ENCODE measurements around the gene TANC1. TPM values are rescaled to one million over a fixed set of nuclear protein-coding genes. Genes with fewer than 3 reads are reported as not detected.

TANC1 gene
- total RNA-seq, 1 donor from 2014 or later, result 45.0 TPM

GRCh38 chr2:159015823-159016222 lies 47.4 kb downstream of the TANC1 start:
- Mint-ChIP-seq H3K4me3 (ENCODE audit: unreplicated experiment) (no peak overlapping the region), H3K9me3 (ENCODE audit: unreplicated experiment) (peaks cover 11% of the 10 kb centered on the region), H3K27me3 (ENCODE audit: low read depth, unreplicated experiment) (no peaks in the 10 kb centered on the region), H3K27ac (ENCODE audit: unreplicated experiment) (no peak overlapping the region), H3K4me1 (ENCODE audit: low read depth, unreplicated experiment) (peaks cover 19% of the 10 kb centered on the region), H3K36me3 (ENCODE audit: low read depth, unreplicated experiment) (peaks cover 32% of the 10 kb centered on the region)
- Histone ChIP-seq H3K9ac (ENCODE audit: low read length) (no peak overlapping the region), H3K36me3 (ENCODE audit: insufficient read depth, low read length) (no peaks in the 10 kb centered on the region), H3K4me3 (ENCODE audit: insufficient read depth, low read depth, low read length) (no peak overlapping the region), H4K20me1 (ENCODE audit: insufficient read depth, low read length) (peaks cover 47% of the 10 kb centered on the region), H3K4me1 (ENCODE audit: insufficient read depth, low read length) (peaks cover 2% of the 10 kb centered on the region), H3K4me2 (ENCODE audit: low read length) (no peak overlapping the region), H3K27me3 (ENCODE audit: insufficient read depth, low read length) (no peaks in the 10 kb centered on the region), H3K27ac (ENCODE audit: low read depth, low read length) (no peak overlapping the region), H3K9me3 (ENCODE audit: insufficient read depth, low read depth, low read length) (peaks cover 5% of the 10 kb centered on the region), H3K79me2 (ENCODE audit: insufficient read depth, low read length) (peaks cover 78% of the 10 kb centered on the region), H2AFZ (ENCODE audit: low read depth, low read length) (no peak overlapping the region)
- TF ChIP-seq CTCF (IDR thresholded peaks at IDR 0.05; ENCODE audit: insufficient read depth, low read depth, low read length) (no peak), EZH2 (IDR thresholded peaks at IDR 0.05; ENCODE audit: insufficient read depth, low read length) (no peak)
- FAIRE-seq, result no peak
- DNase-seq (ENCODE audit: low read depth), result no peak

- Histone ChIP-seq H3K4me3 (ENCODE audit: insufficient read depth, low read depth, low read length) (no peak overlapping the region), H3K27ac (ENCODE audit: low read depth, low read length) (no peak overlapping the region), H3K27me3 (ENCODE audit: insufficient read depth, low read length) (no peaks in the 10 kb centered on the region), H4K20me1 (ENCODE audit: insufficient read depth, low read length) (peaks cover 49% of the 10 kb centered on the region), H3K9ac (ENCODE audit: low read length) (no peak overlapping the region), H3K4me2 (ENCODE audit: low read length) (no peak overlapping the region), H3K9me3 (ENCODE audit: insufficient read depth, low read depth, low read length) (peaks cover 5% of the 10 kb centered on the region), H3K36me3 (ENCODE audit: insufficient read depth, low read length) (no peaks in the 10 kb centered on the region), H3K79me2 (ENCODE audit: insufficient read depth, low read length) (peaks cover 79% of the 10 kb centered on the region), H3K4me1 (ENCODE audit: insufficient read depth, low read length) (no peaks in the 10 kb centered on the region), H2AFZ (ENCODE audit: low read depth, low read length) (no peak overlapping the region)
- TF ChIP-seq EZH2 (IDR thresholded peaks at IDR 0.05; ENCODE audit: insufficient read depth, low read length) (no peak), CTCF (IDR thresholded peaks at IDR 0.05; ENCODE audit: insufficient read depth, low read depth, low read length) (no peak)
- no peak overlapping the region for H3K27ac Mint-ChIP-seq (ENCODE audit: unreplicated experiment)
- peaks cover 29% of the 10 kb centered on the region for H3K36me3 Mint-ChIP-seq (ENCODE audit: low read depth, unreplicated experiment)
- peaks cover 11% of the 10 kb centered on the region for H3K9me3 Mint-ChIP-seq (ENCODE audit: unreplicated experiment)
- H3K27me3 Mint-ChIP-seq (ENCODE audit: low read depth, unreplicated experiment), result no peaks in the 10 kb centered on the region
- no peak overlapping the region for H3K4me3 Mint-ChIP-seq (ENCODE audit: unreplicated experiment)
- peaks cover 8% of the 10 kb centered on the region for H3K4me1 Mint-ChIP-seq (ENCODE audit: low read depth, unreplicated experiment)
- DNase-seq (ENCODE audit: low read depth) (no peak), FAIRE-seq (no peak)
Observed at GRCh38 chr2:159017837-159018236, 49.4 kb downstream of the TANC1 start.

GRCh38 chr2:159019021-159019420 lies 50.6 kb downstream of the TANC1 start:
- Histone ChIP-seq H3K27ac (ENCODE audit: low read depth, low read length) (no peak overlapping the region), H3K79me2 (ENCODE audit: insufficient read depth, low read length) (peaks cover 71% of the 10 kb centered on the region), H3K4me1 (ENCODE audit: insufficient read depth, low read length) (no peaks in the 10 kb centered on the region), H3K27me3 (ENCODE audit: insufficient read depth, low read length) (no peaks in the 10 kb centered on the region), H3K4me2 (ENCODE audit: low read length) (no peak overlapping the region), H3K4me3 (ENCODE audit: insufficient read depth, low read depth, low read length) (no peak overlapping the region), H2AFZ (ENCODE audit: low read depth, low read length) (no peak overlapping the region), H3K9me3 (ENCODE audit: insufficient read depth, low read depth, low read length) (peaks cover 5% of the 10 kb centered on the region), H3K9ac (ENCODE audit: low read length) (no peak overlapping the region), H3K36me3 (ENCODE audit: insufficient read depth, low read length) (no peaks in the 10 kb centered on the region), H4K20me1 (ENCODE audit: insufficient read depth, low read length) (peaks cover 46% of the 10 kb centered on the region)
- no peak overlapping the region for H3K27ac Mint-ChIP-seq (ENCODE audit: unreplicated experiment)
- H3K27me3 Mint-ChIP-seq (ENCODE audit: low read depth, unreplicated experiment), result no peaks in the 10 kb centered on the region
- H3K9me3 Mint-ChIP-seq (ENCODE audit: unreplicated experiment), result peaks cover 10% of the 10 kb centered on the region
- H3K36me3 Mint-ChIP-seq (ENCODE audit: low read depth, unreplicated experiment), result peaks cover 28% of the 10 kb centered on the region
- H3K4me3 Mint-ChIP-seq (ENCODE audit: unreplicated experiment), result no peak overlapping the region
- no peak for TF ChIP-seq EZH2 (IDR thresholded peaks at IDR 0.05; ENCODE audit: insufficient read depth, low read length)
- TF ChIP-seq CTCF (IDR thresholded peaks at IDR 0.05; ENCODE audit: insufficient read depth, low read depth, low read length), result no peak
- peaks cover 4% of the 10 kb centered on the region for H3K4me1 Mint-ChIP-seq (ENCODE audit: low read depth, unreplicated experiment)
- DNase-seq (ENCODE audit: low read depth), result no peak
- no peak for FAIRE-seq

Measured in astrocyte (in vitro differentiated cells and primary cell).